ENCODE data around the gene TAS2R60.
"Not testable (repeated sequence)": the region's sequence is repeated elsewhere in the genome, so short reads cannot be mapped to it uniquely, and the experiment has no call there.

TAS2R60 gene

GRCh38 chr7:143410521-143411004 lies 32.7 kb upstream of the TAS2R60 start:
- DNase-seq (ENCODE audit: extremely low read depth in 1 of 2, low read depth in 1 of 2), result no peak

DNA sequence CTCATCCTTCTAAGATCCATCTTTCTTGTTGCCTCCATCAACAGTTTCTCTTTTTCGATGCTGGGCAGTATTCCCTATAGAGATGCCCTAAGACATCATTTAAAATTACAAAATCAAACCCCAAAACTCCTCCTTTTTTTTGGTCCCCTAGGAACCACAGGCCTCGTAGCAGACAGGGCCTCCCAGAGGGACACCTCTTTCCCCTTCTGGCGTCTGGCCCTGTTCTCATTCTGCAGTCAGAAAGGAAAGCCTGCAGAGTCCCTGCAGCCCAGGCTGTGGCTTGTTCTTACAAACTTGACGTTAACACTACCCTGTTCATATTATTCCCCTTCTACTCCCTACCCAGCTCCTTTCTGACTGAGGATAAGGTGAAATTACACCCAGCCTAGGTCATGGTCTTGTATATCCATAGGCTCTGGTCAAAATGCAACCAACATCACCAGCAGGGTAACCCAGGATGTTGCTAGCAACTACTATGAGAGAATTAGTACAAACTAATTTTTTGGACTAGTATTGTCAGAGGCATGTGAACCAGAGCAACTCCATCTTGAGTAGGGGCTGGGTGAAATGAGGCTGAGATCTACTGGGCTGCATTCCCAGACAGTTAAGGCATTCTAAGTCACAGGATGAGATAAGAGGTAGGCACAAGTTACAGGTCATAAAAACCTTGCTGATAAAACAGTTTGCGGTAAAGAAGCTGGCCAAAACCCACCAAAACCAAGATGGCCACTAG lies 31.1 kb upstream of the TAS2R60 start:
- DNase-seq (ENCODE audit: extremely low read depth in 1 of 2, low read depth in 1 of 2), result no peak

GRCh38 chr7:143413123-143413522 lies 30.1 kb upstream of the TAS2R60 start:
- DNase-seq (ENCODE audit: extremely low read depth in 1 of 2, low read depth in 1 of 2), result no peak

DNA sequence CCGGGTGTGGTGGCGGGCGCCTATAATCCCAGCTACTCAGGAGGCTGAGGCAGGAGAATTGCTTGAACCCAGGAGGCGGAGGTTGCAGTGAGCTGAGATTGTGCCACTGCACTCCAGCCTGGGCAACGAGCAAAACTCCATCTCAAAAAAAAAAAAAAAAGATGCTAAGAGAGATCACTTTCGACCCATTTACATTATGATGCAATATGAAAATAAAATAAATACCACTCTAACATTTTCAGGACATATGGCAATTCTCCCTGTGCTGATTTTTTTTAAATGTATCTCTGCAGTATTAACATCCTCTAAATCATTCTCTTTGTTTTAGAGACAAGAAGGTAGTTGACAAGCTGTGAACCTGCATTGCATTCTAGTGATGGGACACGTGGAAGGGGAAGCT lies 28.0 kb upstream of the TAS2R60 start:
- DNase-seq (ENCODE audit: extremely low read depth in 1 of 2, low read depth in 1 of 2), result not testable (repeated sequence)

DNA sequence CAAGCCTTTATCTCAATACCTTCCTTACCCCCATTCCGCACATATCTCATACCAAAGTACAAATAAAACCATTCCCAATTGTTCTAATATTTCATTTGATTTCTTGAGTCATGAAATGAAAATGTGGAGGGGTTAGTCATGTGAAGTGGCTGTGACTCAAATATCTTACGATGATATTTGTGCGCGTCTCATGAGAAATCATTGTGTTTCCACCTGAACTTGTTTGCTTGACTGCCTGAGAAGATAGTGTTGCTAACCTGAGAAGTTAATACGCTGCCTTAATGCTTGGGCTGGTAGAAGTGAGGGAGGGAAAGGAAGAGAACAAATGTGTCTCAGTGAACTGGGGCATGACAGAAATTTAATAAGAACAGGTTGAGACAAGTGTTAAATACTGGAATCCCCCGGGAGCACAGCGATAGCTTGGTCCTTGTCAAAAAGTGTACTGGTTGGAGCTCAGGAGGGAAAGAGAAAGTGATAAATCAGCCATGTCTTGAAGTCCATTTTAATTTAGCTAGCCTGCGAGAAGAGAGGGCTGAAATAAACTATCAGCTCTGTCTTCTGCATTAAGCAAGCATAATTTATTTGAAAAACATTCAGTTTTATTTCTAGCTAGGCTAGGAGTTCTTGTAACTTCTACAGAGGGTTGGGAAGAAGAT lies 27.4 kb upstream of the TAS2R60 start:
- DNase-seq (ENCODE audit: extremely low read depth in 1 of 2, low read depth in 1 of 2), result no peak

- DNase-seq (ENCODE audit: extremely low read depth in 1 of 2, low read depth in 1 of 2), result no peak
Measured at GRCh38 chr7:143416565-143417149, 26.6 kb upstream of the TAS2R60 start.

DNA sequence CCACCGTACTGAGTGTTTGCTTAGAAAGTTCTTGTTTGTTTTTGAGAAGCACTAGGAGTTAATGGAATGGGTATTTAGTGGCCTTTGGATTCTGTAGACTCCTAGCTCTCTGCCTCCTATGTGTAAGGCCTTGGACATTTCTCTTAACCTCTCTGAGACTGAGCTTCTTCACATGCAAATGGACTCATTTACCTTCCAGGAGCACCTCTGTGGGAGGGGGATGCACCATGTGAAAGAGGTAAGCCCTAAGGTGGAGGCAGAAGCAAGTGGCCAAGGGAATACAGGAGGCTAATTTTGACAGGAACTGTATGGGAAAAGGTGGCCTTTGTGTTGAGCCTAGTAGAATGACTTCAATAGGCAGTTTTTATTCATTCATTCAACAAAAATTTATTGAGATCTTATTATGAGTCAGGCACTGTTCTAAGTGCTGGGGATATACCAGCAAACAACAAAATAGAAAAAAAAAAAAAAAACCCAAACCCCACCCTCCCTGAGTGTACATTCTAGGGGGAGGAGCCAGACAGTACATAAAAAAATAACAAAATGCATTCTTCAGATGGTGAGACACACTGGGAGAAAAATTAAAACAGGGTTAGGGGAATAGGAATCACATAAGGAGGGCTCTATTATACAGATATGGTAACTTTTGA lies 25.4 kb upstream of the TAS2R60 start:
- DNase-seq (ENCODE audit: extremely low read depth in 1 of 2, low read depth in 1 of 2), result no peak

DNA sequence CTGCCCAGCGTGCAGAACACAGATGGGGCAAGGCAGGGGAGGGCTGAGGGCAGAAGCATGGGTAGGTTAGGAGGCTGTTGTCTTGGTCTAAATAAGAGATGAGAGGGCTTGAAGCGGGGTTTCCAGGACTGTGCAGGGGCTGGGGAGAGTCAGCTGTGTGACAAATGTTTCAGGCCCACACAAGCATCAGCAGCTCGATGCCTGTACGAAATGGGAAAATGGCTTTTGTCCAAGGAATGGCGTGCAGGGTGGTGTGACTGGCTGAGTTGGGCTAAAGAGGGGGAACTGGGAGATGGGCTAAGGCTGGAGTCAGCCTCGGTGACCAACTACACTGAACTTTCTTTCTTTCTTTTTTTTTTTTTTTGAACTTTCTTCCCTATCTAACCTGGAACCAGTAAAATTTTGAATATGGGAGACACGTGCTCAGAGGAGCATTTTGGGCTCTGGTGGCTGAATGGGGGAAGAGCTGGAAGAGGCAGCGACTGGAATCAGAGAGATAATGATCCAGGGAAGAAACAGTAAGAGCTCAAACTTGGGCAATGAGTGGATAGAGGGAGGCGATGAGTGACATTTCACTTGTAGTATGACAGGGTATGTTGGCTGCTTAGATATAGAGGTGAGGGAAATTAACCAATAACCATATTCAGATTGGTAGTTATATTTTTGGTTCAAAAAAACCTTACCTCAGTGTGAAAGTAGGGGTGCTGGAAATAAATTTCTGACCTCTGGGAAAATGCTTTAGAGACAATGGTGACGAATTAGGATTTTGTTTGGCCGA lies 24.4 kb upstream of the TAS2R60 start:
- no peak for DNase-seq (ENCODE audit: extremely low read depth in 1 of 2, low read depth in 1 of 2)

DNA sequence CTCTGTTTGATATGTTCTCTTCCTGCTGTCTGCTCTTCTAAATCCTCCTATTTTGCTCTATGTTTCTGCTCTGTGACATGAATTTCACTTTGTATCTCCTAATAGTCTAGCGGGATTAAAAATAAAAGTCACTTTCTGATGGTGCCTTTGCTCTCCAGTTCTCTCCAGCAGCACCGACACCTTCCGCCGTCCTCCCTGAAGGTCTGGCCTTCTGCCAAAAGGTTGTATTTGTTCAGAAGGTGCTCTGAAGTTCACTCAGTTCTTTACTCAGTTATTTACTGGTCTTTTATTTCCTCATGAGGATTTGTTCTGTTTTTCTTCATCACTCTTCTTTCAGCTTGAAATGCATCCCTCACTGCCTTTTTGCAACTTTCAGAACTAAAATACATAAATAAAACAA lies 23.4 kb upstream of the TAS2R60 start:
- no peak for DNase-seq (ENCODE audit: extremely low read depth in 1 of 2, low read depth in 1 of 2)

- not testable (repeated sequence) for DNase-seq (ENCODE audit: extremely low read depth in 1 of 2, low read depth in 1 of 2)
Measured at GRCh38 chr7:143420624-143421023, 22.6 kb upstream of the TAS2R60 start.

GRCh38 chr7:143422033-143422432 lies 21.2 kb upstream of the TAS2R60 start:
- no peak for DNase-seq (ENCODE audit: extremely low read depth in 1 of 2, low read depth in 1 of 2)

DNA sequence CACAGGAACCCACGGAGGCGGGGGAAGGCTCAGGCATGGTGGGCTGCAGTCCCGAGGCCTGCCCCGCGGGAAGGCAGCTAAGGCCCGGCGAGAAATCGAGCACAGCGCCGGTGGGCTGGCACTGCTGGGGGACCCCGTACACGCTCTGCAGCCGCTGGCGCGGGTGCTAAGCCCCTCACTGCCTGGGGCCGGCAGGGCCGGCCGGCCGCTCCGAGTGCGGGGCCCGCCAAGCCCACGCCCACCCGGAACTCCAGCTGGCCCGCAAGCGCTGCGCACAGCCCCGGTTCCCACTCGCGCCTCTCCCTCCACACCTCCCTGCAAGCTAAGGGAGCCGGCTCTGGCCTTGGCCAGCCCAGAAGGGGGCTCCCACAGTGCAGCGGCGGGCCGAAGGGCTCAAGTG lies 18.8 kb upstream of the TAS2R60 start:
- DNase-seq (ENCODE audit: extremely low read depth in 1 of 2, low read depth in 1 of 2), result not testable (repeated sequence)

GRCh38 chr7:143426479-143427142 lies 16.6 kb upstream of the TAS2R60 start:
- DNase-seq (ENCODE audit: extremely low read depth in 1 of 2, low read depth in 1 of 2), result no peak

DNA sequence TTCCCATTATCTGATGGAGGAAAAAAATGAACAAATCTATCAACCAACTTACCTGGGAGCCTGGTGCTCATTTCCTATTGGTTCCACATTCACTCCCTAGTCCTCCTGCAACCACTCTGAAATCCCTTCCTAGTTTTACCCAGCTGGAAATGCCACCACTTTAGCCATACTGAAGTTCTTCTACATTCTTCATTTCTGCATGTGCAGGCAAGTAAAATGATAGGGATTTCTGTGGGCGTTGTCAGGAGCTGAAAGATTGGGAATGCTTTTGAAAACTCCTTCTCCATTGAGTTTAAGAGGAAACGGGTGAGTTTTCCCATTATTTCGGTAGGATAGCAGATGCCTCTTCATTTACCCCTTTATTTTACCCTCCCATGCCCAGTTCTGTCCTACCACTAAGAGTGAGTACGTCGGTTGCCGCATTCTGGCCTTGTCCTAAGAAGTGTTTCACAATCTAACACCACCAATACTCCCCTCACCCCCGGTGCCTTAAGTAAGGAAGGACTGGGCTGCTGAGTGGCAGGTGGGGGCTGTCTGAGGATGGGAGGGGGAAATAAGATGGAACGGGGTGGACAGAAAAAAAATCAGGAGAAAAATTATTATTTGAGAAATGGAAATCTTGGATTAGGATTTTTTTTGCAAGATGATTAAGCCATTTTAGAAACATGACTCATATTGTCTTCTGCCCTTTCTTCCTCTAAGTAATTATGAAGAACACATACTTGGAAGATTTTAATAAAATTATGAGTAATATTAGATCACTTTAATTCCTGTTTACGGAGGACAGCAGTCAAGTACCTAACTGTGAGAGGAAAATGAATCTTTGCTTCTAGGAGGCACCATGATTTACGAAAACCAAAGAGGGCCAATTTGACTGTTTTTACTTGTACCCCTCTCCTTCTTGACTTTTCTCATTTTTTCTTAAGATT lies 13.2 kb upstream of the TAS2R60 start:
- no peak for DNase-seq (ENCODE audit: extremely low read depth in 1 of 2, low read depth in 1 of 2)

- no peak for DNase-seq (ENCODE audit: extremely low read depth in 1 of 2, low read depth in 1 of 2)
Measured at GRCh38 chr7:143431109-143431508, 12.1 kb upstream of the TAS2R60 start.

DNA sequence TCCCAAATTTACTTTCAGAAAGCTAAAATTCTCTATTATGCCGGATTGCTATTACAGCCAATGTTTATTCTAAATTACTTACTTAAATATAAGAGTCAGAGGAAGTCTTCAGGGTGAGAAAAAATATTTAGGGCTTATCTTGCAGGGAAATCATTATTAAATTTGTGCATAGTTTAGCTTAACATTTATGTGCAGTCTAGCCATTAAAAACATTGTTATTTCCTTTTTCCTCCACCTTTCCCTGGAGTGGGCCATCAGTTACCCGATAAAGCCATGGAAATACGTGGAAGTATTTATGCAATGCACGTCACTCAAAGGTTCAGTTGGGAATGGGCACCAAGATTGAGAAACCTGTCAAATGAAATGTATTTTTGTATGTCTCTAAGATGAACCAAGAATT lies 9.5 kb upstream of the TAS2R60 start:
- DNase-seq (ENCODE audit: extremely low read depth in 1 of 2, low read depth in 1 of 2), result no peak

- DNase-seq (ENCODE audit: extremely low read depth in 1 of 2, low read depth in 1 of 2), result no peak
Measured at GRCh38 chr7:143434660-143435059, 8.6 kb upstream of the TAS2R60 start.

DNA sequence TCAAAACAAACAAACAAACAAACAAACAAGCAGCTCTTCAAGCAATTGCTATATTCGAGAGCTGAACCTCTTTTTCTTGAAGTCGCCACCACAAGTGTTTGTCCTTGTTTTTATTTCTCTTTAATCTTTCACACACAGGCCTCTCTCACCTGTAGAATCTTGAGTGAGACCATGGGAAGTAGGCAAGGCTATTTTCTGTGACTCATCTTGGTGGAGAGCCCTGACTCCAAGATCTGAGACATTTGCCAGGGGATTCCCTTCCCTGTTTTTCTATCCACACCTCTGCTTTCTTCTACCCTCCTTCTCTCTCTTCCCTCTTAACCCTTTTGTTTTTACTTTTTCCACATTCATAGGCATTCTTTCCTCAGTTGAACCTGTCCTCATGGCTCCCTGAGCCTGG lies 8.0 kb upstream of the TAS2R60 start:
- DNase-seq (ENCODE audit: extremely low read depth in 1 of 2, low read depth in 1 of 2), result no peak

GRCh38 chr7:143436325-143436946 lies 6.8 kb upstream of the TAS2R60 start:
- DNase-seq (ENCODE audit: extremely low read depth in 1 of 2, low read depth in 1 of 2), result no peak

Data from stimulated activated CD8-positive, alpha-beta memory T cell treated with anti-CD3 and anti-CD28 coated beads, Interleukin-7, amount 100 ng/mL, for 48 hours (primary cell).